ENCODE data around the gene APBB2.

DNA sequence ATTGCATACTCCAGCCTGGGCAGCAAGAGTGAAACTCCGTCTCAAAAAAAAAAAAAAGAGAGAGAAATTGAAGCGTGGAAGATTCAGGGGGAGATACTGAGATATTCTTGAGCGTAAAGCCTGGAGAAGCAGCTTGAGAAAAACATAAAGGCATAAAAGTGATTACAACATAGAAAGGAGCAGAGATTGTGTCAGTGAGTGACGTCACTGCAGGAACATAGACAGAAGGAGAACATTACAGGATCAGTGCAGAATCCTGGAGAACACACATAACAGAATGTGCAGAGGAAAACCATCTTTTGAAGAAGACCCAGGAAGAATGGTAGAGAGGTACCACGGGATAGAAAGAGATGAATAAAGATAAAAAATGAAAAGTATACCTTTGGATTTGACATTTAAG lies 147.0 kb downstream of the APBB2 start:
- no peak for TF ChIP-seq POLR2AphosphoS5 (IDR thresholded peaks at IDR 0.05; ENCODE audit: borderline replicate concordance, low read depth, low read length)
- TF ChIP-seq EZH2 (IDR thresholded peaks at IDR 0.05), result no peak
